ENCODE measurements around the gene LARP4B. TPM values are rescaled to one million over a fixed set of nuclear protein-coding genes. Genes with fewer than 3 reads are reported as not detected.

The LARP4B gene
- total RNA-seq, 2 experiments from 2014 or later: 101 to 104 TPM

DNA sequence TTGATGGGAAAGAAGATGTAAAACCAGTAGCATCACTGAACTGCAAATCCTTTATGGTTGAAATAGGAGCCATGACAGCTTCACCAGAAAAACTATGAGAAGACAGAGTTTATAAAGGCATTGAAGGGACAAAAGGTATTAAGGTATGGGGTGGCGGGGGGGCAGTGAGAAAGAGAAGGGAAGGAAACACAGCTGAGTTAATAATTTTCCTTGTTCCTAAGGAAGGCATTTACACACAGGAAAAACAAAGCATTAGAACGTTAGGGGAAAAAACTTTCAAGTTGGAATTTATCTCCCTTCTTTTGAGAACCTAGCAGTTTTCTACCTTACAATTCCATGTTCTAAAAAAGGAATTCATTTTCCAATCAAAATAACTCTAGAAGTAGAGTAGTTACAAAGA lies 4.4 kb downstream of the LARP4B start:
- no peak for ATAC-seq
- ChIA-PET POLR2A (interaction anchor here (1.4 kb wide), 1 partner anchor 17 kb away, joined by 3 read pairs; no protein-coding TSS in a partner anchor), CTCF (no interaction called here)
- Mint-ChIP-seq H3K4me1 (ENCODE audit: low read depth) (peaks cover 56% of the 10 kb centered on the region), H3K9me3 (no peaks in the 10 kb centered on the region), H3K27me3 (no peaks in the 10 kb centered on the region), H3K36me3 (ENCODE audit: low read depth) (peaks cover 42% of the 10 kb centered on the region), H3K27ac (peak overlapping the region; percentile 57), H3K4me3 (no peak overlapping the region)
- TF ChIP-seq, protein P1, sequence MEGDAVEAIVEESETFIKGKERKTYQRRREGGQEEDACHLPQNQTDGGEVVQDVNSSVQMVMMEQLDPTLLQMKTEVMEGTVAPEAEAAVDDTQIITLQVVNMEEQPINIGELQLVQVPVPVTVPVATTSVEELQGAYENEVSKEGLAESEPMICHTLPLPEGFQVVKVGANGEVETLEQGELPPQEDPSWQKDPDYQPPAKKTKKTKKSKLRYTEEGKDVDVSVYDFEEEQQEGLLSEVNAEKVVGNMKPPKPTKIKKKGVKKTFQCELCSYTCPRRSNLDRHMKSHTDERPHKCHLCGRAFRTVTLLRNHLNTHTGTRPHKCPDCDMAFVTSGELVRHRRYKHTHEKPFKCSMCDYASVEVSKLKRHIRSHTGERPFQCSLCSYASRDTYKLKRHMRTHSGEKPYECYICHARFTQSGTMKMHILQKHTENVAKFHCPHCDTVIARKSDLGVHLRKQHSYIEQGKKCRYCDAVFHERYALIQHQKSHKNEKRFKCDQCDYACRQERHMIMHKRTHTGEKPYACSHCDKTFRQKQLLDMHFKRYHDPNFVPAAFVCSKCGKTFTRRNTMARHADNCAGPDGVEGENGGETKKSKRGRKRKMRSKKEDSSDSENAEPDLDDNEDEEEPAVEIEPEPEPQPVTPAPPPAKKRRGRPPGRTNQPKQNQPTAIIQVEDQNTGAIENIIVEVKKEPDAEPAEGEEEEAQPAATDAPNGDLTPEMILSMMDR (IDR thresholded peaks at IDR 0.05): no peak
- intact Hi-C loops (cut with micrococcal nuclease): no loop called here
- no peak for DNase-seq

GRCh38 chr10:926075-926698 lies 5.3 kb downstream of the LARP4B start:
- no peak for ATAC-seq
- intact Hi-C loops (cut with micrococcal nuclease): no loop called here
- CTCF ChIA-PET: interaction anchor here (0.5 kb wide), 1 partner anchor 461 kb away, joined by 3 read pairs; no protein-coding TSS in a partner anchor
- peaks cover 62% of the 10 kb centered on the region for H3K4me1 Mint-ChIP-seq (ENCODE audit: low read depth)
- TF ChIP-seq, protein P1 (IDR thresholded peaks at IDR 0.05): no peak
- no peak overlapping the region for H3K27ac Mint-ChIP-seq
- POLR2A ChIA-PET: interaction anchor here (1.0 kb wide), 1 partner anchor 62 kb away, joined by 4 read pairs; the partner anchor contains the start of gene GTPBP4
- DNase-seq: no peak
- no peaks in the 10 kb centered on the region for H3K9me3 Mint-ChIP-seq
- peaks cover 49% of the 10 kb centered on the region for H3K36me3 Mint-ChIP-seq (ENCODE audit: low read depth)
- H3K4me3 Mint-ChIP-seq: no peak overlapping the region
- no peaks in the 10 kb centered on the region for H3K27me3 Mint-ChIP-seq

DNA sequence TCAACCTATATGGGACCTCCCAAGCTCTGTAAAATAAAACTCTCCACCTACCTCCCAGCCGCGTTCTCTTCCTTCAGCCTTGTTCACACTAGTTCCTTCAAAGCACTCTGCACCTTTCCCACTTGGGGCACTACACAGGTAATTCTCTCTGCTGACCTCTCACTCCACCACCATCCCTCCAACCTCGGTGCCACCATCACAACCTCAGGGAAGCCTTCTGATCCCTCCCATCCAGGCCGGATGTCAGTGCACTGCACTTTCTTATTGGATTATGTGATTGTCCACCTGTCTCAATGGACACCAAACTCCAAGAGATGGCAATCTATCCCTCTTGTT lies 7.0 kb downstream of the LARP4B start:
- peak overlapping the region; percentile 3 for H3K27ac Mint-ChIP-seq
- POLR2A ChIA-PET: interaction anchor here (2.0 kb wide), 1 partner anchor 13 kb away, joined by 7 read pairs; no protein-coding TSS in a partner anchor
- no peak overlapping the region for H3K4me3 Mint-ChIP-seq
- TF ChIP-seq, protein P1 (IDR thresholded peaks at IDR 0.05): no peak
- H3K36me3 Mint-ChIP-seq (ENCODE audit: low read depth): peaks cover 39% of the 10 kb centered on the region
- ATAC-seq: no peak
- DNase-seq: no peak
- H3K4me1 Mint-ChIP-seq (ENCODE audit: low read depth): peaks cover 56% of the 10 kb centered on the region
- CTCF ChIA-PET: no interaction called here
- no peaks in the 10 kb centered on the region for H3K9me3 Mint-ChIP-seq
- no peaks in the 10 kb centered on the region for H3K27me3 Mint-ChIP-seq
- intact Hi-C loops (cut with micrococcal nuclease): no loop called here

DNA sequence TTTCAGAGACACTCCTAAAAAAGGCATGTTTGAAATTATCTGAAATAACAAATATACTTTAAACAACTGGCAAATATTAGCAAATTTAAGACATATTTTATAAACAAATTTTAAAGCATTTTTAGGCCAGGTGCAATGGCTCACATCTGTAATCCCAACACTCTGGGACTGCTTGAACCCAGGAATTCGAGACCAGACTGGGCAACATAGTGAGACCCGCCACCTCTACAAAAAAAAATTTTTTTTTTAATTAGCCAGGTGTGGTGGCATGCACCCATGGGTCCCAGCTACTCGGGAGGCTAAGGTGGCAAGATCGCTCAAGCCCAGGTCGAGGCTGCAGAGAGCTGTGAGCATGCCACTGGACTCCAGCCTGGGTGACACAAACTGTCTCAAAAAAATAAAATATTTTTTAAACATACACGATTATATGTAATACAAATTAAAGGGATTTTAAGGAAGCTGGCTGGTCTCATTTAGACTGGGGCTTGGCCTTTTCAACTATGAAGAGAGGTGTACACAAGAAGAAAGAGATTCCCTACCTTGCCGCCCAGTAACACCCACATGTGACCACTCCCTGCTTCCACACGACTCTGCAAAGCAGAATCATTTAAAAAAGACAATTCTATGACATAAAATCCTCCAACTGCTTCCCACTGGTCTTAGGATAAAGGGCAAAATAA lies 7.5 kb downstream of the LARP4B start:
- Mint-ChIP-seq H3K36me3 (ENCODE audit: low read depth) (peaks cover 40% of the 10 kb centered on the region), H3K4me3 (no peak overlapping the region), H3K27ac (peak overlapping the region; percentile 3), H3K4me1 (ENCODE audit: low read depth) (peaks cover 56% of the 10 kb centered on the region), H3K27me3 (no peaks in the 10 kb centered on the region), H3K9me3 (no peaks in the 10 kb centered on the region)
- TF ChIP-seq, protein P1 (IDR thresholded peaks at IDR 0.05): no peak
- ChIA-PET POLR2A (interaction anchor here (2.0 kb wide), 1 partner anchor 12 kb away, joined by 7 read pairs; no protein-coding TSS in a partner anchor), CTCF (no interaction called here)
- DNase-seq: no peak
- intact Hi-C loops (cut with micrococcal nuclease): no loop called here
- ATAC-seq: no peak

All from activated CD8-positive, alpha-beta T cell treated with anti-CD3 and anti-CD28 coated beads for 36 hours (primary cell).